Stomach (tissue), 9 donors: Measurements from ENCODE around the gene FSHR. TPM values are rescaled to one million over a fixed set of nuclear protein-coding genes. Genes with fewer than 3 reads are reported as not detected.

Source experiments
- DNase-seq, 2 donors: peaks; one replicate each; pipeline versions ENCODE4 v3.0.0 to v3.0.0-alpha.2; 2013 to 2019
- H3K27ac ChIP-seq, 5 donors: fragments of 200-600 bp in 4 of 5; sonication (generic) in 4 of 5; one replicate each; pipeline ENCODE4 v1.5.1; 2013 to 2019; ENCODE audit warnings: mild to moderate bottlenecking in 1 of 5, moderate library complexity in 1 of 5
- H3K27me3 ChIP-seq, 3 donors: fragments of 200-600 bp; sonication (generic); one replicate each; pipeline ENCODE4 v1.5.1; 2017 to 2019; ENCODE audit warnings: mixed run types in 1 of 3
- H3K36me3 ChIP-seq, 4 donors: fragments of 200-600 bp; sonication (generic); 1 replicate in 3 of 4; 2 replicates in 1 of 4; pipeline ENCODE4 v1.5.1; 2016 to 2019
- H3K4me1 ChIP-seq, 4 donors: fragments of 200-600 bp; sonication (generic); one replicate each; pipeline ENCODE4 v1.5.1; 2016 to 2019
- H3K4me3 ChIP-seq, 4 donors: fragments of 200-600 bp; sonication (generic) in 3 of 4; one replicate each; pipeline ENCODE4 v1.5.1; 2016 to 2019; ENCODE audit warnings: mild to moderate bottlenecking in 1 of 4
- H3K9me3 ChIP-seq, 4 donors: fragments of 200-600 bp; sonication (generic); one replicate each; pipeline ENCODE4 v1.5.1; 2016 to 2019
- CTCF ChIP-seq, 7 experiments: fragments of 450-650 bp in 4 of 7; fragments of 200-600 bp in 3 of 7; sonication (generic) in 3 of 7; IDR thresholded peaks; one replicate each; pipeline ENCODE4 v1.5.1; 2016 to 2019; ENCODE audit warnings: antibody characterized with exemption in 7 of 7, control low read depth in 2 of 7, mild to moderate bottlenecking in 1 of 7
- EP300 ChIP-seq: sonication (generic); formaldehyde crosslinking; IDR thresholded peaks from one replicate; pipeline ENCODE4 v1.6.1; 2017; ENCODE audit warnings: antibody characterized with exemption
- POLR2A ChIP-seq, 4 donors: fragments of 450-650 bp; IDR thresholded peaks; one replicate each; pipeline ENCODE4 v1.6.1; 2016; ENCODE audit warnings: antibody characterized with exemption in 4 of 4, control low read depth in 2 of 4, mild to moderate bottlenecking in 1 of 4, moderate library complexity in 1 of 4
- POLR2AphosphoS5 ChIP-seq, 3 donors: sonication (generic); formaldehyde crosslinking; IDR thresholded peaks; one replicate each; pipeline ENCODE4 v1.6.1; 2016; ENCODE audit warnings: antibody characterized with exemption in 3 of 3
- WGBS, 5 donors: extraction: QIAGEN DNeasy Blood & Tissue Kit in 3 of 5; methylation state at CpG; one replicate each; pipeline versions ENCODE4 v1.1.5 to v1.1.7; 2013 to 2018; 5-methylcytosine and 5-hydroxymethylcytosine counted together
- intact Hi-C: fragments of 100-400 bp; cut with DNase I; formaldehyde crosslinking; loops from one replicate; pipeline ENCODE4 v1.15.1; 2023; ENCODE audit warnings: low total_unique reads
- polyA plus RNA-seq, 3 donors: library from polyadenylated mRNA; stranded (reverse); fragments of 200-250 nt; gene quantifications; one replicate each; pipeline ENCODE4 v1.2.3, GENCODE V29; 2013
- total RNA-seq, 5 donors: library from RNA; depleted of rRNA; stranded (reverse); fragments of >200 nt; gene quantifications; one replicate each; pipeline versions ENCODE4 v1.1.0 to v1.2.3, GENCODE V29; 2014 to 2016
- donor health status: healthy with polysubstance abuse.
- donor health status: Bipolar disorder and iron deficiency.
- donor health status: healthy.

FSHR gene
- total and polyA plus RNA-seq, 8 donors, result not detected

GRCh38 chr2:48998449-48998848 is 155.9 kb downstream of the FSHR start:
- WGBS, 5 donors, result 78 to 85% (median 81%) methylated on average over 2 of the region's 2 CpGs
- Histone ChIP-seq H3K9me3 (no peaks in the 10 kb centered on the region), H3K36me3 (no peaks in the 10 kb centered on the region), H3K27me3 (no peaks in the 10 kb centered on the region), H3K4me3 (no peak overlapping the region), H3K27ac (no peak overlapping the region), H3K4me1 (peaks cover 0 to 19% (median 3%) of the 10 kb centered on the region in 4 donors)
- no peak for DNase-seq
- intact Hi-C loops, result no loop called here
- no peak for TF ChIP-seq POLR2AphosphoS5 (IDR thresholded peaks at IDR 0.05)
- TF ChIP-seq EP300, result no peak
- no peak for TF ChIP-seq POLR2A (IDR thresholded peaks at IDR 0.05)
- no peak for TF ChIP-seq CTCF (IDR thresholded peaks at IDR 0.05)

DNA sequence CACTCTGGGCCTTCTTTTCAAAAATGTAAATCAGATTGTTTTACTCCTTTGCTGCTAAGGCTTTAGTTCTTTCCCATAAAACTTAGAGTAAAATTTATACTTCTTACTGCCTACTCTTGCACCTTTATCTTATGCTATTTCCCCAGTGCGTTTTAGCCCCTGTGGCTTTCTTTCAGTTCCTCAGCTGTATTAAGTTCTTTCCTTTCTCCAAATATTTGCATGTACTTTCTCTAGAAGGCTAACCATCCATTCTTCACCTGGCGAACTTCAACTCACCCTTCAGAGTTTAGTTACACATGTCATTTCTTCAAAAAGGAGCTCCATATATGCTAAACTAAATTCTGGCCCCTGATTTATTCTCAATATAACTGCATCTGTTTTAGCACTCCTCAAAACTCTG is 160.7 kb downstream of the FSHR start:
- intact Hi-C loops, result no loop called here

GRCh38 chr2:48991415-48992131 is 162.7 kb downstream of the FSHR start:
- TF ChIP-seq POLR2AphosphoS5 (IDR thresholded peaks at IDR 0.05), result no peak
- 87 to 96% (median 91%) methylated on average over 3 of the region's 3 CpGs for WGBS, 5 donors
- no peaks in the 10 kb centered on the region for H3K27me3 ChIP-seq
- no peaks in the 10 kb centered on the region for H3K9me3 ChIP-seq
- no peak overlapping the region for H3K27ac ChIP-seq
- no peaks in the 10 kb centered on the region for H3K4me1 ChIP-seq
- no peaks in the 10 kb centered on the region for H3K36me3 ChIP-seq
- intact Hi-C loops, result no loop called here
- H3K4me3 ChIP-seq, result no peak overlapping the region
- DNase-seq, result no peak

More for the DNA sequence above, 160.7 kb downstream of the FSHR start:
- H3K4me3 ChIP-seq, result no peak overlapping the region
- 76 to 82% (median 80%) methylated on average over 2 of the region's 2 CpGs for WGBS, 5 donors
- H3K36me3 ChIP-seq, result no peaks in the 10 kb centered on the region
- no peaks in the 10 kb centered on the region for H3K9me3 ChIP-seq
- H3K27ac ChIP-seq, result no peak overlapping the region
- TF ChIP-seq EP300, result no peak
- TF ChIP-seq POLR2AphosphoS5 (IDR thresholded peaks at IDR 0.05), result no peak
- TF ChIP-seq POLR2A (IDR thresholded peaks at IDR 0.05), result no peak
- TF ChIP-seq CTCF (IDR thresholded peaks at IDR 0.05), result no peak
- no peaks in the 10 kb centered on the region for H3K4me1 ChIP-seq
- no peaks in the 10 kb centered on the region for H3K27me3 ChIP-seq
- no peak for DNase-seq

- WGBS, 5 donors, result 57 to 81% (median 73%) methylated on average over 5 of the region's 5 CpGs
- TF ChIP-seq EP300 (no peak), CTCF (IDR thresholded peaks at IDR 0.05) (no peak), POLR2A (IDR thresholded peaks at IDR 0.05) (no peak), POLR2AphosphoS5 (IDR thresholded peaks at IDR 0.05) (no peak)
- Histone ChIP-seq H3K36me3 (no peaks in the 10 kb centered on the region), H3K9me3 (no peaks in the 10 kb centered on the region), H3K4me3 (no peak overlapping the region), H3K4me1 (no peaks in the 10 kb centered on the region), H3K27me3 (no peaks in the 10 kb centered on the region), H3K27ac (no peak overlapping the region)
- intact Hi-C loops, result no loop called here
- DNase-seq, result no peak
These were observed 169.4 kb downstream of the FSHR start for GRCh38 chr2:48984922-48985321.

DNA sequence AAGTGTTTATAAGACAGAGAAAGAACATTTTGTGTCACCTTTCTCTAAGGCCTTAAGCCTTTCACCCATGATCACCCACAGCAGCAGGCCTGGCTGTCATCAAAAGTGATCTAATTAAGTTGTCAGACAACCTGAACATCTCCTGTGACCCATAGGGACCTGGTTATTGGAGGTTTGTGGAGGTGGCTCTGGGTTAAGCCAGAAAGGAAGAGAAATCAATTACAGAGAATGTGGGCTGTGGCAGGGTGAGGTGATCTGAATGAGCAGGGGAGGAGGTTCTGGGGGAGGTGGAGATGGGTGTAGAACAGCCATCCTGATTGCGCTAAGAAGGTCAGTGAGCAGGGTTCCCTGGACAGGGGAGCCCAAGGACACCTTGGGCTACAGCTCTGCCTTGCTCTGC is 170.8 kb downstream of the FSHR start:
- no peak for TF ChIP-seq POLR2AphosphoS5 (IDR thresholded peaks at IDR 0.05)
- TF ChIP-seq EP300, result no peak
- TF ChIP-seq POLR2A (IDR thresholded peaks at IDR 0.05), result no peak
- TF ChIP-seq CTCF (IDR thresholded peaks at IDR 0.05), result no peak
- 71 to 92% (median 90%) methylated on average over 1 of the region's 1 CpG for WGBS, 5 donors
- Histone ChIP-seq H3K27me3 (no peaks in the 10 kb centered on the region), H3K4me1 (no peaks in the 10 kb centered on the region), H3K27ac (no peak overlapping the region), H3K36me3 (no peaks in the 10 kb centered on the region), H3K4me3 (no peak overlapping the region), H3K9me3 (no peaks in the 10 kb centered on the region)
- no peak for DNase-seq
- intact Hi-C loops, result no loop called here
